Osteocyte (in vitro differentiated cells): ENCODE data around the gene RFTN2. TPM values are rescaled to one million over a fixed set of nuclear protein-coding genes. Genes with fewer than 3 reads are reported as not detected.
A peak's percentile ranks its signal among the peaks of the same experiment; 100 is the strongest.
"Not testable (repeated sequence)": the region's sequence is repeated elsewhere in the genome, so short reads cannot be mapped to it uniquely, and the experiment has no call there.

ENCODE experiments used
- DNase-seq: peaks from one replicate; pipeline ENCODE4 v3.0.0; 2021; ENCODE audit warnings: mixed read lengths; ENCODE audit not compliant: unreplicated experiment; ENCODE audit errors: extremely low spot score
- H3K27ac Mint-ChIP-seq: one replicate; pipeline ENCODE4 v1.8.0; 2021; ENCODE audit warnings: mild to moderate bottlenecking, mixed read lengths; ENCODE audit not compliant: unreplicated experiment
- H3K27me3 Mint-ChIP-seq: one replicate; pipeline ENCODE4 v1.8.0; 2021; ENCODE audit warnings: mixed read lengths; ENCODE audit not compliant: unreplicated experiment
- H3K36me3 Mint-ChIP-seq: one replicate; pipeline ENCODE4 v1.8.0; 2021; ENCODE audit warnings: mixed read lengths; ENCODE audit not compliant: unreplicated experiment
- H3K4me1 Mint-ChIP-seq: one replicate; pipeline ENCODE4 v1.8.0; 2021; ENCODE audit warnings: mixed read lengths; ENCODE audit not compliant: unreplicated experiment
- H3K4me3 Mint-ChIP-seq: one replicate; pipeline ENCODE4 v1.8.0; 2021; ENCODE audit warnings: mild to moderate bottlenecking, moderate library complexity, mixed read lengths; ENCODE audit not compliant: unreplicated experiment
- H3K9me3 Mint-ChIP-seq: one replicate; pipeline ENCODE4 v1.8.0; 2021; ENCODE audit warnings: mixed read lengths; ENCODE audit not compliant: unreplicated experiment
- CTCF ChIP-seq: fragments of 200-600 bp; sonication (generic); IDR thresholded peaks from 2 replicates; pipeline ENCODE4 v1.5.0; 2021; ENCODE audit warnings: antibody characterized with exemption, mild to moderate bottlenecking, moderate library complexity
- total RNA-seq: library from RNA; stranded (reverse); gene quantifications from 2 replicates; pipeline ENCODE4 v1.2.1, GENCODE V29; 2021

Gene RFTN2
- total RNA-seq, 1 donor from 2014 or later: 29.4 TPM

GRCh38 chr2:197710424-197711042 lies 35.1 kb upstream of the RFTN2 start:
- H3K27me3 Mint-ChIP-seq: no peaks in the 10 kb centered on the region
- no peak overlapping the region for H3K27ac Mint-ChIP-seq
- no peak overlapping the region for H3K4me3 Mint-ChIP-seq

GRCh38 chr2:197709140-197709539 lies 33.8 kb upstream of the RFTN2 start:
- H3K4me3 Mint-ChIP-seq, H3K9me3 Mint-ChIP-seq, H3K36me3 Mint-ChIP-seq, H3K27me3 Mint-ChIP-seq, DNase-seq, H3K27ac Mint-ChIP-seq: not testable (repeated sequence)
- H3K4me1 Mint-ChIP-seq: peaks cover 29% of the 10 kb centered on the region

More at GRCh38 chr2:197710424-197711042, 35.1 kb upstream of the RFTN2 start:
- no peak for DNase-seq
- H3K9me3 Mint-ChIP-seq: no peaks in the 10 kb centered on the region
- peaks cover 23% of the 10 kb centered on the region for H3K4me1 Mint-ChIP-seq
- no peak for TF ChIP-seq CTCF
- peaks cover 3% of the 10 kb centered on the region for H3K36me3 Mint-ChIP-seq

- Mint-ChIP-seq H3K4me1 (peaks cover 29% of the 10 kb centered on the region), H3K4me3 (peak overlapping the region; percentile 18), H3K27ac (no peak overlapping the region), H3K36me3 (peaks cover 3% of the 10 kb centered on the region), H3K9me3 (no peaks in the 10 kb centered on the region), H3K27me3 (no peaks in the 10 kb centered on the region)
- DNase-seq: no peak
- TF ChIP-seq CTCF: no peak
Observed at GRCh38 chr2:197708331-197708730, 32.9 kb upstream of the RFTN2 start.

GRCh38 chr2:197707316-197708213 lies 32.2 kb upstream of the RFTN2 start:
- peaks cover 29% of the 10 kb centered on the region for H3K4me1 Mint-ChIP-seq
- peak; percentile 74 for TF ChIP-seq CTCF
- no peak for DNase-seq
- no peaks in the 10 kb centered on the region for H3K27me3 Mint-ChIP-seq
- no peak overlapping the region for H3K27ac Mint-ChIP-seq
- no peaks in the 10 kb centered on the region for H3K9me3 Mint-ChIP-seq
- peaks cover 3% of the 10 kb centered on the region for H3K36me3 Mint-ChIP-seq
- H3K4me3 Mint-ChIP-seq: peak overlapping the region; percentile 84

- no peak for DNase-seq
- Mint-ChIP-seq H3K4me1 (peaks cover 29% of the 10 kb centered on the region), H3K36me3 (peaks cover 3% of the 10 kb centered on the region), H3K27me3 (no peaks in the 10 kb centered on the region), H3K27ac (no peak overlapping the region), H3K9me3 (no peaks in the 10 kb centered on the region), H3K4me3 (peak overlapping the region; percentile 84)
- TF ChIP-seq CTCF: no peak
Observed at GRCh38 chr2:197706839-197707207, 31.4 kb upstream of the RFTN2 start.
